ENCODE data around the gene PTMS. TPM values are rescaled to one million over a fixed set of nuclear protein-coding genes. Genes with fewer than 3 reads are reported as not detected.

PTMS gene
- total and polyA plus RNA-seq, 2 of the 13 experiments (the other 11 are each of a cell fraction or from before 2014, with no cell fraction given), result 40.5 to 82.4 TPM

- TF ChIP-seq ZNF569 (CRISPR knock-in tag; IDR thresholded peaks at IDR 0.05; ENCODE audit: borderline replicate concordance) (no peak), FOXO1 (CRISPR knock-in tag; IDR thresholded peaks at IDR 0.05) (no peak; the same call in 1 of the 2 replicates), PHF21A (CRISPR knock-in tag; IDR thresholded peaks at IDR 0.05) (peak; percentile 93), ZFY (CRISPR knock-in tag; IDR thresholded peaks at IDR 0.05) (peak; percentile 90), NR1H2 (CRISPR knock-in tag; IDR thresholded peaks at IDR 0.05; ENCODE audit: borderline replicate concordance, low read depth) (no peak), RNF219 (CRISPR knock-in tag; IDR thresholded peaks at IDR 0.05) (peak; percentile 71; the same call in 1 of the 2 replicates), ATF5 (CRISPR knock-in tag; IDR thresholded peaks at IDR 0.05; ENCODE audit: low read depth) (peak; percentile 60; the same call in 1 of the 2 replicates), JUND (CRISPR knock-in tag; IDR thresholded peaks at IDR 0.05) (no peak), MXD3 (CRISPR knock-in tag; IDR thresholded peaks at IDR 0.05) (peak; percentile 92), PHB2 (IDR thresholded peaks at IDR 0.05; ENCODE audit: partially characterized antibody) (no peak), CSRNP2 (CRISPR knock-in tag; conservative IDR thresholded peaks at IDR 0.05; ENCODE audit: low read depth) (no peak), ZNF235 (CRISPR knock-in tag; IDR thresholded peaks at IDR 0.05; ENCODE audit: borderline replicate concordance) (peak; percentile 95; the same call in 1 of the 2 replicates)
- TF ChIP-seq, protein P1, sequence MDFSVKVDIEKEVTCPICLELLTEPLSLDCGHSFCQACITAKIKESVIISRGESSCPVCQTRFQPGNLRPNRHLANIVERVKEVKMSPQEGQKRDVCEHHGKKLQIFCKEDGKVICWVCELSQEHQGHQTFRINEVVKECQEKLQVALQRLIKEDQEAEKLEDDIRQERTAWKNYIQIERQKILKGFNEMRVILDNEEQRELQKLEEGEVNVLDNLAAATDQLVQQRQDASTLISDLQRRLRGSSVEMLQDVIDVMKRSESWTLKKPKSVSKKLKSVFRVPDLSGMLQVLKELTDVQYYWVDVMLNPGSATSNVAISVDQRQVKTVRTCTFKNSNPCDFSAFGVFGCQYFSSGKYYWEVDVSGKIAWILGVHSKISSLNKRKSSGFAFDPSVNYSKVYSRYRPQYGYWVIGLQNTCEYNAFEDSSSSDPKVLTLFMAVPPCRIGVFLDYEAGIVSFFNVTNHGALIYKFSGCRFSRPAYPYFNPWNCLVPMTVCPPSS (IDR thresholded peaks at IDR 0.05), result no peak
- TF ChIP-seq, protein P2, sequence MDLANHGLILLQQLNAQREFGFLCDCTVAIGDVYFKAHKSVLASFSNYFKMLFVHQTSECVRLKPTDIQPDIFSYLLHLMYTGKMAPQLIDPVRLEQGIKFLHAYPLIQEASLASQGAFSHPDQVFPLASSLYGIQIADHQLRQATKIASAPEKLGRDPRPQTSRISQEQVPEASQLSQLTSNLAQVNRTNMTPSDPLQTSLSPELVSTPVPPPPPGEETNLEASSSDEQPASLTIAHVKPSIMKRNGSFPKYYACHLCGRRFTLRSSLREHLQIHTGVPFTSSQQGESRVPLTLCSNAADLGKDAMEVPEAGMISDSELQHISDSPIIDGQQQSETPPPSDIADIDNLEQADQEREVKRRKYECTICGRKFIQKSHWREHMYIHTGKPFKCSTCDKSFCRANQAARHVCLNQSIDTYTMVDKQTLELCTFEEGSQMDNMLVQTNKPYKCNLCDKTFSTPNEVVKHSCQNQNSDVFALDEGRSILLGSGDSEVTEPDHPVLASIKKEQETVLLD (CRISPR knock-in tag; IDR thresholded peaks at IDR 0.05; ENCODE audit: low read depth), result peak; percentile 91
- TF ChIP-seq, protein P3, sequence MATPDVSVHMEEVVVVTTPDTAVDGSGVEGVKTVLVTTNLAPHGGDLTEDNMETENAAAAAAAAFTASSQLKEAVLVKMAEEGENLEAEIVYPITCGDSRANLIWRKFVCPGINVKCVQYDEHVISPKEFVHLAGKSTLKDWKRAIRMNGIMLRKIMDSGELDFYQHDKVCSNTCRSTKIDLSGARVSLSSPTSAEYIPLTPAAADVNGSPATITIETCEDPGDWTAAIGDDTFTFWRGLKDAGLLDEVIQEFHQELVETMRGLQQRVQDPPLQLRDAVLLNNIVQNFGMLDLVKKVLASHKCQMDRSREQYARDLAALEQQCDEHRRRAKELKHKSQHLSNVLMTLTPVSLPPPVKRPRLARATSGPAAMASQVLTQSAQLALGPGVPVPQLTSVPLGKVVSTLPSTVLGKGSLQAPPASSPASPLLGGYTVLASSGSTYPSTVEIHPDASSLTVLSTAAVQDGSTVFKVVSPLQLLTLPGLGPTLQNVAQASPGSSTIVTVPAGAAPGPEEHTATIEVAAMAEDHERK (CRISPR knock-in tag; IDR thresholded peaks at IDR 0.05; ENCODE audit: low read depth), result peak; percentile 77; the same call in 1 of the 2 replicates
Observed at GRCh38 chr12:6723607-6724408, 42.4 kb upstream of the PTMS start, which contains the start of gene COPS7A (continued).

All from HepG2 (cell line).